ENCODE measurements around the gene PRKAG2. TPM values are rescaled to one million over a fixed set of nuclear protein-coding genes. Genes with fewer than 3 reads are reported as not detected.

PRKAG2 gene
- polyA plus RNA-seq, 1 of the 3 experiments (the other 2 are of a cell fraction): 51.6 TPM

- Histone ChIP-seq H3K36me3 (replicated peaks in 1 of 2; ENCODE audit: control insufficient read depth in 1 of 2, insufficient read depth in 2 of 2, low read length in 1 of 2) (no peaks in the 10 kb centered on the region), H3K9me3 (no peaks in the 10 kb centered on the region), H3K9ac (no peak overlapping the region), H2AFZ (ENCODE audit: low read depth) (no peak overlapping the region), H3K79me2 (ENCODE audit: insufficient read depth) (no peaks in the 10 kb centered on the region), H3F3A (replicated peaks; ENCODE audit: insufficient read depth) (no peaks in the 10 kb centered on the region), H3K4me3 (ENCODE audit: low read depth in 2 of 2, low read length in 1 of 2) (no peak overlapping the region), H3K4me1 (ENCODE audit: control insufficient read depth in 1 of 2, insufficient read depth in 2 of 2, low read depth in 1 of 2, low read length in 1 of 2) (no peaks in the 10 kb centered on the region), H4K20me1 (ENCODE audit: insufficient read depth) (no peaks in the 10 kb centered on the region), H3K9me2 (no peaks in the 10 kb centered on the region), H3K27ac (ENCODE audit: low read depth in 2 of 2, low read length in 1 of 2) (no peak overlapping the region), H3K27me3 (ENCODE audit: insufficient read depth) (no peaks in the 10 kb centered on the region), H3K4me2 (no peak overlapping the region)
- no peak for DNase-seq
- TF ChIP-seq RFX5 (IDR thresholded peaks at IDR 0.05; ENCODE audit: low read length) (no peak), MXI1 (IDR thresholded peaks at IDR 0.05; ENCODE audit: low read depth, low read length) (no peak), MEF2A (IDR thresholded peaks at IDR 0.05; ENCODE audit: borderline replicate concordance, low read depth) (no peak), RCOR1 (IDR thresholded peaks at IDR 0.05; ENCODE audit: low read length) (no peak), EZH2phosphoT487 (IDR thresholded peaks at IDR 0.05; ENCODE audit: borderline replicate concordance, low read depth) (no peak), PBX3 (IDR thresholded peaks at IDR 0.05) (no peak), EP300 (IDR thresholded peaks at IDR 0.05; ENCODE audit: borderline replicate concordance in 1 of 2, low read depth in 1 of 2, low read length in 1 of 2) (no peak), POLR2AphosphoS5 (IDR thresholded peaks at IDR 0.05; ENCODE audit: low read depth, low read length) (no peak), CTCF (IDR thresholded peaks at IDR 0.05) (no peak), GATA2 (CRISPR knock-in tag; IDR thresholded peaks at IDR 0.05) (no peak), NFIC (IDR thresholded peaks at IDR 0.05; ENCODE audit: borderline replicate concordance) (no peak), NRF1 (IDR thresholded peaks at IDR 0.05; ENCODE audit: low read depth, low read length) (no peak), TCF12 (IDR thresholded peaks at IDR 0.05) (no peak), FOXJ3 (CRISPR knock-in tag; IDR thresholded peaks at IDR 0.05) (no peak), FOSL2 (IDR thresholded peaks at IDR 0.05; ENCODE audit: borderline replicate concordance, low read depth) (no peak), GABPA (IDR thresholded peaks at IDR 0.05; ENCODE audit: low read depth) (no peak)
- TF ChIP-seq, protein P1, sequence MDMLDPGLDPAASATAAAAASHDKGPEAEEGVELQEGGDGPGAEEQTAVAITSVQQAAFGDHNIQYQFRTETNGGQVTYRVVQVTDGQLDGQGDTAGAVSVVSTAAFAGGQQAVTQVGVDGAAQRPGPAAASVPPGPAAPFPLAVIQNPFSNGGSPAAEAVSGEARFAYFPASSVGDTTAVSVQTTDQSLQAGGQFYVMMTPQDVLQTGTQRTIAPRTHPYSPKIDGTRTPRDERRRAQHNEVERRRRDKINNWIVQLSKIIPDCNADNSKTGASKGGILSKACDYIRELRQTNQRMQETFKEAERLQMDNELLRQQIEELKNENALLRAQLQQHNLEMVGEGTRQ (IDR thresholded peaks at IDR 0.05; ENCODE audit: borderline replicate concordance, low read depth, low read length): no peak
- TF ChIP-seq, protein P2, sequence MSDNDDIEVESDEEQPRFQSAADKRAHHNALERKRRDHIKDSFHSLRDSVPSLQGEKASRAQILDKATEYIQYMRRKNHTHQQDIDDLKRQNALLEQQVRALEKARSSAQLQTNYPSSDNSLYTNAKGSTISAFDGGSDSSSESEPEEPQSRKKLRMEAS (IDR thresholded peaks at IDR 0.05; ENCODE audit: low read depth): no peak
- TF ChIP-seq, protein P3, sequence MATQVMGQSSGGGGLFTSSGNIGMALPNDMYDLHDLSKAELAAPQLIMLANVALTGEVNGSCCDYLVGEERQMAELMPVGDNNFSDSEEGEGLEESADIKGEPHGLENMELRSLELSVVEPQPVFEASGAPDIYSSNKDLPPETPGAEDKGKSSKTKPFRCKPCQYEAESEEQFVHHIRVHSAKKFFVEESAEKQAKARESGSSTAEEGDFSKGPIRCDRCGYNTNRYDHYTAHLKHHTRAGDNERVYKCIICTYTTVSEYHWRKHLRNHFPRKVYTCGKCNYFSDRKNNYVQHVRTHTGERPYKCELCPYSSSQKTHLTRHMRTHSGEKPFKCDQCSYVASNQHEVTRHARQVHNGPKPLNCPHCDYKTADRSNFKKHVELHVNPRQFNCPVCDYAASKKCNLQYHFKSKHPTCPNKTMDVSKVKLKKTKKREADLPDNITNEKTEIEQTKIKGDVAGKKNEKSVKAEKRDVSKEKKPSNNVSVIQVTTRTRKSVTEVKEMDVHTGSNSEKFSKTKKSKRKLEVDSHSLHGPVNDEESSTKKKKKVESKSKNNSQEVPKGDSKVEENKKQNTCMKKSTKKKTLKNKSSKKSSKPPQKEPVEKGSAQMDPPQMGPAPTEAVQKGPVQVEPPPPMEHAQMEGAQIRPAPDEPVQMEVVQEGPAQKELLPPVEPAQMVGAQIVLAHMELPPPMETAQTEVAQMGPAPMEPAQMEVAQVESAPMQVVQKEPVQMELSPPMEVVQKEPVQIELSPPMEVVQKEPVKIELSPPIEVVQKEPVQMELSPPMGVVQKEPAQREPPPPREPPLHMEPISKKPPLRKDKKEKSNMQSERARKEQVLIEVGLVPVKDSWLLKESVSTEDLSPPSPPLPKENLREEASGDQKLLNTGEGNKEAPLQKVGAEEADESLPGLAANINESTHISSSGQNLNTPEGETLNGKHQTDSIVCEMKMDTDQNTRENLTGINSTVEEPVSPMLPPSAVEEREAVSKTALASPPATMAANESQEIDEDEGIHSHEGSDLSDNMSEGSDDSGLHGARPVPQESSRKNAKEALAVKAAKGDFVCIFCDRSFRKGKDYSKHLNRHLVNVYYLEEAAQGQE (IDR thresholded peaks at IDR 0.05; ENCODE audit: low read depth, low read length): no peak
- WGBS (ENCODE audit: low lambda C conversion rate): 75% methylated on average over 26 of the region's 28 CpGs
- ChIA-PET POLR2A (no interaction called here), CTCF (interaction anchor here (3.9 kb wide), 1 partner anchor 63 kb away, joined by 17 read pairs; no protein-coding TSS in a partner anchor)
These were observed 31.3 kb downstream of the PRKAG2 start for GRCh38 chr7:151845412-151846205.
